HepG2 (cell line): ENCODE results near the gene TMBIM6. TPM values are rescaled to one million over a fixed set of nuclear protein-coding genes. Genes with fewer than 3 reads are reported as not detected.

ENCODE experiments used
- ATAC-seq: fragments of 200-7000 bp; cut with Tn5 transposase; 3 replicates; pipeline ENCODE4 v1.9.1; 2020; ENCODE audit warnings: mild to moderate bottlenecking, moderate library complexity
- BruUV-seq: library from RNA; stranded (reverse); fragments of 400-500 nt; replicated peaks from 2 replicates; lab custom pipeline; 2021; lab: Mats Ljungman, UMichigan
- CTCF ChIA-PET: fragments of 300-600 bp; formaldehyde crosslinking; extraction: SDS; loops from one replicate; lab custom pipeline; 2021; ENCODE audit warnings: low total read pairs, inconsistent platforms, low intra/inter-chr PET ratio; lab: Yijun Ruan, JAX
- POLR2A ChIA-PET: fragments of 350-600 bp; sonication (Branson Sonifier 250); formaldehyde crosslinking; loops from one replicate; lab custom pipeline; 2020; ENCODE audit warnings: antibody characterized with exemption, inconsistent platforms; lab: Yijun Ruan, JAX
- DNase-seq: peaks from one replicate; pipeline ENCODE4 v3.0.0-alpha.2; 2015; ENCODE audit warnings: low spot score
- FAIRE-seq: peaks from 3 replicates; lab custom pipeline; 2011; peaks lifted over from hg19 to GRCh38; lab: Jason Lieb, UNC
- H2AFZ ChIP-seq: one replicate; pipeline ENCODE4 v1.6.1; 2011; ENCODE audit warnings: low read length, inconsistent platforms
- H3K27ac ChIP-seq: fragments of 300-600 bp; 3 replicates; pipeline ENCODE4 v1.8.0; 2011; ENCODE audit warnings: mixed run types, mild to moderate bottlenecking, mixed read lengths, low read length, inconsistent platforms; ENCODE audit not compliant: insufficient read depth; ENCODE audit errors: extremely low read length
- H3K27me3 ChIP-seq, 2 experiments: fragments of 200-600 bp in 1 of 2; 2 replicates in 1 of 2; 3 replicates in 1 of 2; pipeline versions ENCODE4 v1.6.0 to v1.8.0; 2011; ENCODE audit warnings: low read length in 2 of 2, mild to moderate bottlenecking in 2 of 2, moderate library complexity in 2 of 2, inconsistent platforms in 1 of 2; ENCODE audit not compliant: insufficient read depth in 2 of 2, control insufficient read depth in 1 of 2
- H3K36me3 ChIP-seq, 2 experiments: fragments of 200-600 bp in 1 of 2; replicated peaks in 1 of 2; 2 replicates in 1 of 2; 3 replicates in 1 of 2; pipeline versions ENCODE4 v1.5.1 to v1.8.0; 2011; ENCODE audit warnings: low read length in 2 of 2, inconsistent platforms in 1 of 2; ENCODE audit not compliant: insufficient read depth in 2 of 2, control insufficient read depth in 1 of 2
- H3K4me1 ChIP-seq: 2 replicates; pipeline ENCODE4 v1.5.1; 2012; ENCODE audit warnings: low read length, inconsistent platforms; ENCODE audit not compliant: insufficient read depth
- H3K4me2 ChIP-seq: 2 replicates; pipeline ENCODE4 v1.6.0; 2011; ENCODE audit warnings: low read depth, low read length, inconsistent platforms
- H3K4me3 ChIP-seq, 3 experiments: fragments of 200-600 bp in 1 of 3; sonication (generic), shearing (Covaris generic) in 1 of 3; replicated peaks in 1 of 3; 2 replicates each; pipeline ENCODE4 v1.5.1; 2011 to 2016; ENCODE audit warnings: low read length in 3 of 3, inconsistent platforms in 2 of 3, low read depth in 2 of 3, mild to moderate bottlenecking in 2 of 3, control low read depth in 1 of 3, mixed read lengths in 1 of 3; ENCODE audit not compliant: insufficient read depth in 1 of 3
- H3K79me2 ChIP-seq: one replicate; pipeline ENCODE4 v1.6.1; 2011; ENCODE audit warnings: low read length, inconsistent platforms; ENCODE audit not compliant: insufficient read depth
- H3K9ac ChIP-seq: 2 replicates; pipeline ENCODE4 v1.6.0; 2011; ENCODE audit warnings: mild to moderate bottlenecking, low read depth, low read length, inconsistent platforms; ENCODE audit not compliant: insufficient read depth
- H3K9me3 ChIP-seq: 2 replicates; pipeline ENCODE4 v1.5.1; 2012; ENCODE audit warnings: mild to moderate bottlenecking, low read length
- H4K20me1 ChIP-seq: 2 replicates; pipeline ENCODE4 v1.6.0; 2011; ENCODE audit warnings: inconsistent platforms, mild to moderate bottlenecking, low read length, moderate library complexity; ENCODE audit not compliant: insufficient read depth
- AGO2 ChIP-seq: fragments of 200-400 bp; formaldehyde crosslinking; optimal IDR thresholded peaks from 2 replicates; pipeline ENCODE3; 2017; ENCODE audit warnings: mild to moderate bottlenecking, low read depth, low read length, moderate library complexity
- ZSCAN12 ChIP-seq: sonication (generic); formaldehyde crosslinking; IDR thresholded peaks from 2 replicates; pipeline ENCODE4 v1.9.0; 2021; ENCODE audit warnings: mild to moderate bottlenecking, missing genetic modification reagents
- WGBS: methylation state at CpG from one replicate; pipeline ENCODE4 v1.1.6; 2017; ENCODE audit warnings: low lambda C conversion rate; 5-methylcytosine and 5-hydroxymethylcytosine counted together
- in situ Hi-C: cut with HindIII; loops from 2 replicates; pipeline ENCODE4 v1.10.0; 2017; ENCODE audit warnings: low pct_unique_long_range_greater_than_20kb; ENCODE audit not compliant: extremely low pct_ligation_motif_present
- intact Hi-C: fragments of 100-400 bp; cut with micrococcal nuclease; formaldehyde crosslinking; loops from one replicate; pipeline ENCODE4 v1.10.0; 2022; ENCODE audit not compliant: unreplicated experiment
- polyA plus RNA-seq, 8 experiments: library from polyadenylated mRNA; depleted of rRNA in 3 of 8; stranded (reverse) in 7 of 8; unstranded in 1 of 8; fragments of >200 nt; fragmentation: Illumina TruSeq in 4 of 8; extraction: Trizol in 4 of 8; gene quantifications; 2 replicates each; pipeline versions ENCODE4 v1.2.1 to v1.2.3, GENCODE V29; 2011 to 2016; ENCODE audit warnings: low read depth in 4 of 8, missing spikeins in 1 of 8, mixed read lengths in 1 of 8; ENCODE audit not compliant: insufficient read depth in 1 of 8
- total RNA-seq, 5 experiments: library from RNA; depleted of rRNA; stranded (reverse); fragments of >200 nt; fragmentation: Illumina TruSeq; extraction: Trizol; gene quantifications; 2 replicates each; pipeline ENCODE4 v1.2.3, GENCODE V29; 2016; ENCODE audit warnings: low read depth in 1 of 5
- TF ChIP-seq, protein P1 (sequence below): sonication (generic); formaldehyde crosslinking; IDR thresholded peaks from 2 replicates; pipeline ENCODE4 v1.4.0; 2020; ENCODE audit warnings: missing genetic modification reagents, low read depth, mild to moderate bottlenecking, borderline replicate concordance

Gene TMBIM6
- total and polyA plus RNA-seq, 2 of the 13 experiments (the other 11 are each of a cell fraction or from before 2014, with no cell fraction given): 412 to 468 TPM

DNA sequence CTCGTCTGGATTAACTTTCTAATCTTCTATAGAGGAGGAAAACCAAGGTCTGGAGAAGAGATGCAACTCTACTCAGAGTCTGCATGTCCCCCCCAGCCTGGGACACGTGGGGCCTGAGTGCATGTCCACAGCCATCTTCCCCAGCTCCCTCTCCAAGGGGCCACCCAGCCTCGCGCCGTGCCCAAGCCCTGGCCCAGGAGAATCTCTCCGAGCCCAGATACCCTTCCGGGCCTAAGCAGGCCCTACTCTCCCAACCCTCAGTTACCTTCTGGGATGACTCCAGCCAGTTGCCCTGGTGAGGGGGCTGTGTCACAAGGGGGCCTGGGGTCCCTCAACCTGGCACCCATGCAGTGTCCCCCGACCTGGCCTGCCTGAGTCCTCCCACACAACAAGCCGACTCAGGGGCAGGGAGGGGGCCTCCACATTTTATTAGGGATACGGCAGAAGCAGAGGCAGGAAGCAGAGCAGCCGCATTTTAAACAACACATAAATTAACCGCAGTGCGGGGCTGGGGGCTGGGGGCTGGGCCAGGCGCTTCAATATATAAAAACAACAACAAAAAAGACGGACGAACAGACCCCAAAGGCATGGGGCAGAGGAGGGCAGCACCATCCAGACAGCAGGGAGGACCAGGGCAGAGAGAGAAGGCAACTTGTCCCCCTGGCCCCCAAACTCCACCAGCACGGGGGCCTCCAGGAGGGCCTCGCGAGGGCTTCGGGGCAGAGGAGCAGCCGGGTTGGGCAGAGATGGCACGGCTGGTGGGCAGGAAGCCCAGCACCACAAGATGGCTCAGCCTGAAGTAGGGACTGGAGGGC lies 49.6 kb downstream of the TMBIM6 start:
- H4K20me1 ChIP-seq: no peaks in the 10 kb centered on the region
- TF ChIP-seq, protein P1, sequence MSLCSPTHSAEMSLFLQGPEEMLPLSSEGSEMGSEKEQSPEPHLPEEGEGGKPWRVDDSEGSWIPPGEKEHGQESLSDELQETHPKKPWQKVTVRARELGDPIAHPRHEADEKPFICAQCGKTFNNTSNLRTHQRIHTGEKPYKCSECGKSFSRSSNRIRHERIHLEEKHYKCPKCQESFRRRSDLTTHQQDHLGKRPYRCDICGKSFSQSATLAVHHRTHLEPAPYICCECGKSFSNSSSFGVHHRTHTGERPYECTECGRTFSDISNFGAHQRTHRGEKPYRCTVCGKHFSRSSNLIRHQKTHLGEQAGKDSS: no peak
- peak; percentile 37 for TF ChIP-seq AGO2
- H3K9ac ChIP-seq: no peak overlapping the region
- no peaks in the 10 kb centered on the region for H3K9me3 ChIP-seq
- WGBS: 91% methylated on average over 19 of the region's 22 CpGs
- H3K27me3 ChIP-seq: no peaks in the 10 kb centered on the region
- FAIRE-seq (no peak), DNase-seq (no peak), ATAC-seq (no peak)
- ChIA-PET CTCF (no interaction called here), POLR2A (no interaction called here)
- no peak overlapping the region for H2AFZ ChIP-seq
- H3K4me1 ChIP-seq: no peaks in the 10 kb centered on the region
- H3K79me2 ChIP-seq: no peaks in the 10 kb centered on the region
- no peak overlapping the region for H3K27ac ChIP-seq
- H3K4me3 ChIP-seq: no peak overlapping the region
- no peak overlapping the region for H3K4me2 ChIP-seq
- intact Hi-C loops: no loop called here
- in situ Hi-C loops: loop anchor here (5.0 kb wide), 1 partner anchor 36 kb away; the partner anchor contains the start of gene NCKAP5L
- no TSS peak for BruUV-seq
- H3K36me3 ChIP-seq: no peaks in the 10 kb centered on the region

DNA sequence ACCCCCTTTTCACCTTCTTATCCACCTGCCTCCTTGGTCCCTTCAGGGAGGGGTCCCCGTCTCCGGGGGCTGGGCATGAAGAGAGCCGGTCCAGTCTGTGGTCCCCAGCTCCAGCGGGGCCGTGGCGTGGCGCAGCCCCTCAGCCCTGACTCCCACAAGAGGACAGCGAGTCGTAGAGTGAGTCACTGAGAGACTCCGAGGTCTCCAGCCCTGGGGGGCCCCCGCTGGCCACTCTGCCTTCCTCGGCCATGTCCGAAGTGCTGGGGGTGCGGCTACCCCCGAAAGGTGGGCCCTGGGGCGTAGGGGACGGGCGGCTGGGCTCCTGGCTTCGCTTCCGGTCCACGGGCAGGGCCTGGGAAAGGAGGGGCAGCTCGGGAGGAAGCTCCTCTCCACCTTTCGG lies 50.3 kb downstream of the TMBIM6 start:
- DNase-seq (no peak), ATAC-seq (no peak; the same call in 2 of the 3 replicates), FAIRE-seq (no peak)
- H3K4me2 ChIP-seq: no peak overlapping the region
- no peak overlapping the region for H3K4me3 ChIP-seq
- intact Hi-C loops (no loop called here), in situ Hi-C loops (loop anchor here (5.0 kb wide), 1 partner anchor 36 kb away; the partner anchor contains the start of gene NCKAP5L)
- no peaks in the 10 kb centered on the region for H4K20me1 ChIP-seq
- H3K9me3 ChIP-seq: no peaks in the 10 kb centered on the region
- ChIA-PET POLR2A (no interaction called here), CTCF (no interaction called here)
- no peaks in the 10 kb centered on the region for H3K4me1 ChIP-seq
- no peak overlapping the region for H2AFZ ChIP-seq
- no CpG with 5 or more reads among the region's 23 CpGs for WGBS
- H3K36me3 ChIP-seq: 0 out of 5 replicates have a peak, but pooled peaks cover 0 to 2% of the 10 kb centered on the region in 2 experiments
- no peaks in the 10 kb centered on the region for H3K27me3 ChIP-seq
- H3K9ac ChIP-seq: no peak overlapping the region
- no peaks in the 10 kb centered on the region for H3K79me2 ChIP-seq
- no TSS peak for BruUV-seq
- TF ChIP-seq AGO2 (peak; percentile 46), ZSCAN12 (CRISPR knock-in tag) (no peak)
- H3K27ac ChIP-seq: no peak overlapping the region
